HepG2 (cell line): ENCODE measurements around the gene NIT2. TPM values are rescaled to one million over a fixed set of nuclear protein-coding genes. Genes with fewer than 3 reads are reported as not detected.
A peak's percentile ranks its signal among the peaks of the same experiment; 100 is the strongest.

ENCODE experiments used
- JUN ChIP-seq: sonication (generic); formaldehyde crosslinking; IDR thresholded peaks from 2 replicates; pipeline ENCODE4 v1.4.0; 2020; ENCODE audit warnings: mild to moderate bottlenecking, missing genetic modification reagents
- KDM1A ChIP-seq: IDR thresholded peaks from 2 replicates; pipeline ENCODE4 v1.6.1; 2016; ENCODE audit warnings: missing compliant biosample characterization
- SMARCE1 ChIP-seq: fragments of 450-650 bp; IDR thresholded peaks from 2 replicates; pipeline ENCODE4 v1.6.1; 2017; ENCODE audit warnings: borderline replicate concordance
- ZMAT3 ChIP-seq: sonication (generic); formaldehyde crosslinking; conservative IDR thresholded peaks from 2 replicates; pipeline ENCODE4 v1.7.0; 2021; ENCODE audit warnings: missing genetic modification reagents
- ZNF296 ChIP-seq: sonication (generic); formaldehyde crosslinking; conservative IDR thresholded peaks from 2 replicates; pipeline ENCODE4 v1.5.0; 2020; ENCODE audit warnings: mild to moderate bottlenecking, missing genetic modification reagents
- ZNF460 ChIP-seq: sonication (generic); formaldehyde crosslinking; IDR thresholded peaks from 2 replicates; pipeline ENCODE4 v1.5.1; 2020; ENCODE audit warnings: missing genetic modification reagents, mild to moderate bottlenecking, borderline replicate concordance
- ZNF878 ChIP-seq: sonication (generic); formaldehyde crosslinking; IDR thresholded peaks from 2 replicates; pipeline ENCODE4 v1.8.1; 2023; ENCODE audit warnings: mild to moderate bottlenecking, missing genetic modification reagents, moderate library complexity
- ZSCAN20 ChIP-seq: sonication (generic); formaldehyde crosslinking; IDR thresholded peaks from 2 replicates; pipeline ENCODE4 v1.4.0; 2020; ENCODE audit warnings: missing genetic modification reagents, mild to moderate bottlenecking, borderline replicate concordance
- polyA plus RNA-seq, 8 experiments: library from polyadenylated mRNA; depleted of rRNA in 3 of 8; stranded (reverse) in 7 of 8; unstranded in 1 of 8; fragments of >200 nt; fragmentation: Illumina TruSeq in 4 of 8; extraction: Trizol in 4 of 8; gene quantifications; 2 replicates each; pipeline versions ENCODE4 v1.2.1 to v1.2.3, GENCODE V29; 2011 to 2016; ENCODE audit warnings: low read depth in 4 of 8, missing spikeins in 1 of 8, mixed read lengths in 1 of 8; ENCODE audit not compliant: insufficient read depth in 1 of 8
- total RNA-seq, 5 experiments: library from RNA; depleted of rRNA; stranded (reverse); fragments of >200 nt; fragmentation: Illumina TruSeq; extraction: Trizol; gene quantifications; 2 replicates each; pipeline ENCODE4 v1.2.3, GENCODE V29; 2016; ENCODE audit warnings: low read depth in 1 of 5
- TF ChIP-seq, protein P1 (sequence below): sonication (generic); formaldehyde crosslinking; IDR thresholded peaks from 2 replicates; pipeline ENCODE4 v1.4.0; 2020; ENCODE audit warnings: mild to moderate bottlenecking, missing genetic modification reagents
- TF ChIP-seq, protein P2 (sequence below): sonication (generic); formaldehyde crosslinking; IDR thresholded peaks from 2 replicates; pipeline ENCODE4 v1.5.1; 2020; ENCODE audit warnings: mild to moderate bottlenecking, missing genetic modification reagents, borderline replicate concordance
- TF ChIP-seq, protein P3 (sequence below): sonication (generic); formaldehyde crosslinking; IDR thresholded peaks from 2 replicates; pipeline ENCODE4 v1.9.0; 2022; ENCODE audit warnings: low read depth, missing genetic modification reagents
- TF ChIP-seq, protein P4 (sequence below): sonication (generic); formaldehyde crosslinking; IDR thresholded peaks from 2 replicates; pipeline ENCODE4 v1.4.0; 2020; ENCODE audit warnings: mild to moderate bottlenecking, missing genetic modification reagents

NIT2 gene
- total and polyA plus RNA-seq, 2 of the 13 experiments (the other 11 are each of a cell fraction or from before 2014, with no cell fraction given), result 43.4 to 49.1 TPM

DNA sequence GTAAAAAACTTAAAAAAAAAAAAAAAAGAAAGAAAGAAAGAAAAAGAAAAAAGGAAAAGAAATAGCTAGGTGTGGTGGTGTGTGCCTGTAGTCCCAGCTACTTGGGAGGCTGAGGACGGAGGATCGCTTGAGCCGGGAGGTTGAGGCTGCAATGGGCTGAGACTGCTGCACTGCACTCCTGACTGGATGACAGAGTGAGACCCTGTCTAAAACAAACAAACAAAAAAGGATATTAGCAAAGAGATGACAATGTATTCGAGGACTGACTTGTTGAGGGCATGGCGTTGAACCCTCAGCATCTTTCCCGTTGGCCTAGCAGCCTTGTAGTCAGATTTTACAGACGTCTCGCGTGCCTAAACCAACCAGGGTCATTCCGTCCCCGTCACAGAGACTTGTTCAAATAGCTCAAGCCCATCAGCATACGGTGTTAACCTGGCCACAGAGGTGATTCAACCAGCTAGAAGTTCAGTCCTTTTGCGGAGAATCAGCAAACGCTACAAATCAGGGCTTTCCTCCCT lies 528 bp upstream of the NIT2 start (continued):
- TF ChIP-seq ZNF878 (CRISPR knock-in tag) (peak; percentile 79; the same call in 1 of the 2 replicates), ZNF296 (CRISPR knock-in tag) (0 out of 2 replicates have a peak, but pooled peaks have one; percentile 56), KDM1A (peak; percentile 29; the same call in 1 of the 2 replicates), ZSCAN20 (no peak), ZNF460 (peak; percentile 19; the same call in 1 of the 2 replicates), ZMAT3 (CRISPR knock-in tag) (0 out of 2 replicates have a peak, but pooled peaks have one; percentile 15), SMARCE1 (no peak), JUN (CRISPR knock-in tag) (no peak)
- TF ChIP-seq, protein P1, sequence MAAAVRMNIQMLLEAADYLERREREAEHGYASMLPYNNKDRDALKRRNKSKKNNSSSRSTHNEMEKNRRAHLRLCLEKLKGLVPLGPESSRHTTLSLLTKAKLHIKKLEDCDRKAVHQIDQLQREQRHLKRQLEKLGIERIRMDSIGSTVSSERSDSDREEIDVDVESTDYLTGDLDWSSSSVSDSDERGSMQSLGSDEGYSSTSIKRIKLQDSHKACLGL (CRISPR knock-in tag), result no peak
- TF ChIP-seq, protein P2, sequence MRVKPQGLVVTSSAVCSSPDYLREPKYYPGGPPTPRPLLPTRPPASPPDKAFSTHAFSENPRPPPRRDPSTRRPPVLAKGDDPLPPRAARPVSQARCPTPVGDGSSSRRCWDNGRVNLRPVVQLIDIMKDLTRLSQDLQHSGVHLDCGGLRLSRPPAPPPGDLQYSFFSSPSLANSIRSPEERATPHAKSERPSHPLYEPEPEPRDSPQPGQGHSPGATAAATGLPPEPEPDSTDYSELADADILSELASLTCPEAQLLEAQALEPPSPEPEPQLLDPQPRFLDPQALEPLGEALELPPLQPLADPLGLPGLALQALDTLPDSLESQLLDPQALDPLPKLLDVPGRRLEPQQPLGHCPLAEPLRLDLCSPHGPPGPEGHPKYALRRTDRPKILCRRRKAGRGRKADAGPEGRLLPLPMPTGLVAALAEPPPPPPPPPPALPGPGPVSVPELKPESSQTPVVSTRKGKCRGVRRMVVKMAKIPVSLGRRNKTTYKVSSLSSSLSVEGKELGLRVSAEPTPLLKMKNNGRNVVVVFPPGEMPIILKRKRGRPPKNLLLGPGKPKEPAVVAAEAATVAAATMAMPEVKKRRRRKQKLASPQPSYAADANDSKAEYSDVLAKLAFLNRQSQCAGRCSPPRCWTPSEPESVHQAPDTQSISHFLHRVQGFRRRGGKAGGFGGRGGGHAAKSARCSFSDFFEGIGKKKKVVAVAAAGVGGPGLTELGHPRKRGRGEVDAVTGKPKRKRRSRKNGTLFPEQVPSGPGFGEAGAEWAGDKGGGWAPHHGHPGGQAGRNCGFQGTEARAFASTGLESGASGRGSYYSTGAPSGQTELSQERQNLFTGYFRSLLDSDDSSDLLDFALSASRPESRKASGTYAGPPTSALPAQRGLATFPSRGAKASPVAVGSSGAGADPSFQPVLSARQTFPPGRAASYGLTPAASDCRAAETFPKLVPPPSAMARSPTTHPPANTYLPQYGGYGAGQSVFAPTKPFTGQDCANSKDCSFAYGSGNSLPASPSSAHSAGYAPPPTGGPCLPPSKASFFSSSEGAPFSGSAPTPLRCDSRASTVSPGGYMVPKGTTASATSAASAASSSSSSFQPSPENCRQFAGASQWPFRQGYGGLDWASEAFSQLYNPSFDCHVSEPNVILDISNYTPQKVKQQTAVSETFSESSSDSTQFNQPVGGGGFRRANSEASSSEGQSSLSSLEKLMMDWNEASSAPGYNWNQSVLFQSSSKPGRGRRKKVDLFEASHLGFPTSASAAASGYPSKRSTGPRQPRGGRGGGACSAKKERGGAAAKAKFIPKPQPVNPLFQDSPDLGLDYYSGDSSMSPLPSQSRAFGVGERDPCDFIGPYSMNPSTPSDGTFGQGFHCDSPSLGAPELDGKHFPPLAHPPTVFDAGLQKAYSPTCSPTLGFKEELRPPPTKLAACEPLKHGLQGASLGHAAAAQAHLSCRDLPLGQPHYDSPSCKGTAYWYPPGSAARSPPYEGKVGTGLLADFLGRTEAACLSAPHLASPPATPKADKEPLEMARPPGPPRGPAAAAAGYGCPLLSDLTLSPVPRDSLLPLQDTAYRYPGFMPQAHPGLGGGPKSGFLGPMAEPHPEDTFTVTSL, result no peak
- TF ChIP-seq, protein P3, sequence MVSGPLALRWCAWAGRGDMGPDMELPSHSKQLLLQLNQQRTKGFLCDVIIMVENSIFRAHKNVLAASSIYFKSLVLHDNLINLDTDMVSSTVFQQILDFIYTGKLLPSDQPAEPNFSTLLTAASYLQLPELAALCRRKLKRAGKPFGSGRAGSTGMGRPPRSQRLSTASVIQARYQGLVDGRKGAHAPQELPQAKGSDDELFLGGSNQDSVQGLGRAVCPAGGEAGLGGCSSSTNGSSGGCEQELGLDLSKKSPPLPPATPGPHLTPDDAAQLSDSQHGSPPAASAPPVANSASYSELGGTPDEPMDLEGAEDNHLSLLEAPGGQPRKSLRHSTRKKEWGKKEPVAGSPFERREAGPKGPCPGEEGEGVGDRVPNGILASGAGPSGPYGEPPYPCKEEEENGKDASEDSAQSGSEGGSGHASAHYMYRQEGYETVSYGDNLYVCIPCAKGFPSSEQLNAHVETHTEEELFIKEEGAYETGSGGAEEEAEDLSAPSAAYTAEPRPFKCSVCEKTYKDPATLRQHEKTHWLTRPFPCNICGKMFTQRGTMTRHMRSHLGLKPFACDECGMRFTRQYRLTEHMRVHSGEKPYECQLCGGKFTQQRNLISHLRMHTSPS, result 0 out of 2 replicates have a peak, but pooled peaks have one; percentile 33
- TF ChIP-seq, protein P4, sequence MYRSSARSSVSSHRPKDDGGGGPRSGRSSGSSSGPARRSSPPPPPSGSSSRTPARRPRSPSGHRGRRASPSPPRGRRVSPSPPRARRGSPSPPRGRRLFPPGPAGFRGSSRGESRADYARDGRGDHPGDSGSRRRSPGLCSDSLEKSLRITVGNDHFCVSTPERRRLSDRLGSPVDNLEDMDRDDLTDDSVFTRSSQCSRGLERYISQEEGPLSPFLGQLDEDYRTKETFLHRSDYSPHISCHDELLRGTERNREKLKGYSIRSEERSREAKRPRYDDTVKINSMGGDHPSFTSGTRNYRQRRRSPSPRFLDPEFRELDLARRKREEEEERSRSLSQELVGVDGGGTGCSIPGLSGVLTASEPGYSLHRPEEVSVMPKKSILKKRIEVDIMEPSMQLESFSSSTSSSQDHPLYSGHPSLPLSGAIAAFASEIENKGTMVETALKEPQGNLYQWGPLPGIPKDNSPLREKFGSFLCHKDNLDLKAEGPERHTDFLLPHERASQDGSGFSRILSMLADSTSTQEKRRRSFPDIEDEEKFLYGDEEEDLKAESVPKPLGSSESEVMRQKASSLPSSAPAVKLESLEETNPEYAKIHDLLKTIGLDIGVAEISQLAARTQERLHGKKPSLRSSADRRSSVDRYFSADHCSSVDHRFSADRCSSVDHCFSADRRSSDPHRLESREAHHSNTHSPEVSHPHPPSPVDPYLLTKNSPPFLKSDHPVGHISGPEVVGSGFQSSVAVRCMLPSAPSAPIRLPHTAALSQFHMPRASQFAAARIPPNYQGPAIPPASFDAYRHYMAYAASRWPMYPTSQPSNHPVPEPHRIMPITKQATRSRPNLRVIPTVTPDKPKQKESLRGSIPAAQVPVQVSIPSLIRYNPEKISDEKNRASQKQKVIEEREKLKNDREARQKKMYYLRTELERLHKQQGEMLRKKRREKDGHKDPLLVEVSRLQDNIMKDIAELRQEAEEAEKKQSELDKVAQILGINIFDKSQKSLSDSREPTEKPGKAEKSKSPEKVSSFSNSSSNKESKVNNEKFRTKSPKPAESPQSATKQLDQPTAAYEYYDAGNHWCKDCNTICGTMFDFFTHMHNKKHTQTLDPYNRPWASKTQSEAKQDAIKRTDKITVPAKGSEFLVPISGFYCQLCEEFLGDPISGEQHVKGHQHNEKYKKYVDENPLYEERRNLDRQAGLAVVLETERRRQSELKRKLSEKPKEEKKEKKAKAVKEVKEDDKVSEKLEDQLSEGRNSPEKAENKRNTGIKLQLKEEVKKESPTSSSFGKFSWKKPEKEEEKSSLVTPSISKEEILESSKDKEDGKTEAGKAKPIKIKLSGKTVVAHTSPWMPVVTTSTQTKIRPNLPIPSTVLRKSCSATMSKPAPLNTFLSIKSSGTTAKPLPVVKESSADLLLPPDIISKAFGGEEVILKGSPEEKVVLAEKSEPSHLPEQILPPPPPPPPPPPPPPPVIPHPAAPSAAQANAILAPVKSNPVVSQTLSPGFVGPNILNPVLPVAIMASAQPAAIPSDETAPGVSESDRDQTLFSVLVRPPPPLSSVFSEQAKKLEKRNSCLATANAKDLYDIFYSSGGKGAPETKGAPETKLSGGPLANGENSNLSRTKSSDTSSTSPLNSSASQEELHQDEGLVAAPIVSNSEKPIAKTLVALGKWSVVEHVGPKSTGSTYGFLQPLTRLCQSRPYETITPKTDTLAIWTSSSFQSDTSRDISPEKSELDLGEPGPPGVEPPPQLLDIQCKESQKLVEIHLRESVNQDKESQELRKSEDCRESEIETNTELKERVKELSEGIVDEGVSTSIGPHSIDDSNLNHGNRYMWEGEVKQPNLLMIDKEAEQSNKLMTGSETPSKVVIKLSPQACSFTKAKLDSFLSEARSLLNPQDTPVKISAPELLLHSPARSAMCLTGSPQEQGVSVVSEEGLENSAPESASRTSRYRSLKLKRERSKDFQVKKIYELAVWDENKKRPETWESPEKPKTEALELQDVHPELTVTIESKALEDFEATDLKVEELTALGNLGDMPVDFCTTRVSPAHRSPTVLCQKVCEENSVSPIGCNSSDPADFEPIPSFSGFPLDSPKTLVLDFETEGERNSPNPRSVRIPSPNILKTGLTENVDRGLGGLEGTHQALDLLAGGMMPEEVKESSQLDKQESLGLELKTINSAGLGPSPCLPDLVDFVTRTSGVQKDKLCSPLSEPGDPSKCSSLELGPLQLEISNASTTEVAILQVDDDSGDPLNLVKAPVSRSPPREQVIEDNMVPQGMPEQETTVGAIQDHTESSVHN (CRISPR knock-in tag), result 0 out of 2 replicates have a peak, but pooled peaks have one; percentile 49
